ENCODE data around the gene BEGAIN. TPM values are rescaled to one million over a fixed set of nuclear protein-coding genes. Genes with fewer than 3 reads are reported as not detected.

BEGAIN gene
- polyA plus RNA-seq, 2 of the 4 experiments (the other 2 are of a cell fraction): 1.4 to 3.7 TPM

- H3K4me2 ChIP-seq: peak overlapping the region; percentile 98
- ChIA-PET POLR2A (no interaction called here), CTCF (no interaction called here)
- peaks cover 7% of the 10 kb centered on the region; the same call in 1 of the 3 replicates for H3K4me1 ChIP-seq
- TF ChIP-seq HOXA7 (CRISPR knock-in tag; IDR thresholded peaks at IDR 0.05): no peak
- TF ChIP-seq, protein P1, sequence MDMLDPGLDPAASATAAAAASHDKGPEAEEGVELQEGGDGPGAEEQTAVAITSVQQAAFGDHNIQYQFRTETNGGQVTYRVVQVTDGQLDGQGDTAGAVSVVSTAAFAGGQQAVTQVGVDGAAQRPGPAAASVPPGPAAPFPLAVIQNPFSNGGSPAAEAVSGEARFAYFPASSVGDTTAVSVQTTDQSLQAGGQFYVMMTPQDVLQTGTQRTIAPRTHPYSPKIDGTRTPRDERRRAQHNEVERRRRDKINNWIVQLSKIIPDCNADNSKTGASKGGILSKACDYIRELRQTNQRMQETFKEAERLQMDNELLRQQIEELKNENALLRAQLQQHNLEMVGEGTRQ (IDR thresholded peaks at IDR 0.05): no peak
- TF ChIP-seq HOXB13 (CRISPR knock-in tag; IDR thresholded peaks at IDR 0.05; ENCODE audit: low read depth): no peak
- TF ChIP-seq RFX5 (IDR thresholded peaks at IDR 0.05): no peak
- TF ChIP-seq TP53 (CRISPR knock-in tag; IDR thresholded peaks at IDR 0.05): no peak
- peak overlapping the region; percentile 56 for H3K4me3 ChIP-seq
- 44% methylated on average over 16 of the region's 70 CpGs for WGBS (ENCODE audit: missing lambda C conversion rate)
- ATAC-seq (peak; percentile 4 to 10; a peak in 2 of 6 replicates), FAIRE-seq (no peak), DNase-seq (ENCODE audit: low read depth in 1 of 2, low spot score in 1 of 2) (no peak)
- no peaks in the 10 kb centered on the region for H3K9me3 ChIP-seq
- peak overlapping the region; percentile 41 to 83; a peak in 4 of 6 replicates for H3K27ac ChIP-seq
Measured at GRCh38 chr14:100567009-100567876, 20.0 kb downstream of the BEGAIN start.

DNA sequence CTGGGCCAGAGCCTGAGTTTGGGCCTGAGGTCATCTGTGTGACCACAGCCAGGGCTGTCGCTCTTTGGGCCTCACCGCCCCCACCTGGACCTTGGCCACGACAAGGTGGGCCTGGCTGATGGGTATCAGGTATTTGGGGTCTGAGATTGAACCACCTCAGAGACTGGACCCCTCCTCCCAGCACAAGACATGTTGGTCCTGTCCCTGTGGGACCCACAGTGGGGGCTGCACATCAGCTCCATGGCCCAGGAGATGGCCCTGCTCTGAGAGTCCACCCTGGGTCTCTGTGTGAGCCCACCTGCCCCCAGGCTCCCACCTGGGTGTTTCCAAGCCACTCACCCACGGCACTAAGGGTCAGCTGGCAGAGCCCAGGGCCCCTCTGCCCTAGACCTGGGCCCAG is 20.6 kb downstream of the BEGAIN start:
- H3K4me3 ChIP-seq: no peak overlapping the region
- peaks cover 7% of the 10 kb centered on the region; the same call in 1 of the 3 replicates for H3K4me1 ChIP-seq
- H3K4me2 ChIP-seq: no peak overlapping the region; the same call in 2 of the 3 replicates
- TF ChIP-seq JUNB (IDR thresholded peaks at IDR 0.05): no peak
- no peak for TF ChIP-seq PHF8 (IDR thresholded peaks at IDR 0.05; ENCODE audit: borderline replicate concordance, low read depth)
- TF ChIP-seq, protein P2, sequence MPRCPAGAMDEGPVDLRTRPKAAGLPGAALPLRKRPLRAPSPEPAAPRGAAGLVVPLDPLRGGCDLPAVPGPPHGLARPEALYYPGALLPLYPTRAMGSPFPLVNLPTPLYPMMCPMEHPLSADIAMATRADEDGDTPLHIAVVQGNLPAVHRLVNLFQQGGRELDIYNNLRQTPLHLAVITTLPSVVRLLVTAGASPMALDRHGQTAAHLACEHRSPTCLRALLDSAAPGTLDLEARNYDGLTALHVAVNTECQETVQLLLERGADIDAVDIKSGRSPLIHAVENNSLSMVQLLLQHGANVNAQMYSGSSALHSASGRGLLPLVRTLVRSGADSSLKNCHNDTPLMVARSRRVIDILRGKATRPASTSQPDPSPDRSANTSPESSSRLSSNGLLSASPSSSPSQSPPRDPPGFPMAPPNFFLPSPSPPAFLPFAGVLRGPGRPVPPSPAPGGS (IDR thresholded peaks at IDR 0.05): no peak
- no peak for TF ChIP-seq ZFP36 (IDR thresholded peaks at IDR 0.05; ENCODE audit: borderline replicate concordance, partially characterized antibody)
- TF ChIP-seq, protein P3, sequence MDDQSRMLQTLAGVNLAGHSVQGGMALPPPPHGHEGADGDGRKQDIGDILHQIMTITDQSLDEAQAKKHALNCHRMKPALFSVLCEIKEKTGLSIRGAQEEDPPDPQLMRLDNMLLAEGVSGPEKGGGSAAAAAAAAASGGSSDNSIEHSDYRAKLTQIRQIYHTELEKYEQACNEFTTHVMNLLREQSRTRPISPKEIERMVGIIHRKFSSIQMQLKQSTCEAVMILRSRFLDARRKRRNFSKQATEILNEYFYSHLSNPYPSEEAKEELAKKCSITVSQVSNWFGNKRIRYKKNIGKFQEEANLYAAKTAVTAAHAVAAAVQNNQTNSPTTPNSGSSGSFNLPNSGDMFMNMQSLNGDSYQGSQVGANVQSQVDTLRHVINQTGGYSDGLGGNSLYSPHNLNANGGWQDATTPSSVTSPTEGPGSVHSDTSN (IDR thresholded peaks at IDR 0.05): no peak
- TF ChIP-seq RNF2 (IDR thresholded peaks at IDR 0.05; ENCODE audit: borderline replicate concordance, low read depth): no peak
- TF ChIP-seq SMC3 (IDR thresholded peaks at IDR 0.05): no peak
- TF ChIP-seq POLR2AphosphoS2 (conservative IDR thresholded peaks at IDR 0.05; ENCODE audit: low read length): no peak
- TF ChIP-seq MYC (IDR thresholded peaks at IDR 0.05; ENCODE audit: borderline replicate concordance, low read length): no peak
- TF ChIP-seq MAX (IDR thresholded peaks at IDR 0.05): no peak
- TF ChIP-seq FOXS1 (CRISPR knock-in tag; IDR thresholded peaks at IDR 0.05): no peak
- no peak for TF ChIP-seq FOSL2 (IDR thresholded peaks at IDR 0.05)
- TF ChIP-seq FOSL2 (CRISPR knock-in tag; IDR thresholded peaks at IDR 0.05): no peak
- TF ChIP-seq CEBPB (IDR thresholded peaks at IDR 0.05): no peak
- no peak for TF ChIP-seq REST (IDR thresholded peaks at IDR 0.05)
- TF ChIP-seq POLR2A (IDR thresholded peaks at IDR 0.05; ENCODE audit: low read length): no peak
- TF ChIP-seq, protein P4, sequence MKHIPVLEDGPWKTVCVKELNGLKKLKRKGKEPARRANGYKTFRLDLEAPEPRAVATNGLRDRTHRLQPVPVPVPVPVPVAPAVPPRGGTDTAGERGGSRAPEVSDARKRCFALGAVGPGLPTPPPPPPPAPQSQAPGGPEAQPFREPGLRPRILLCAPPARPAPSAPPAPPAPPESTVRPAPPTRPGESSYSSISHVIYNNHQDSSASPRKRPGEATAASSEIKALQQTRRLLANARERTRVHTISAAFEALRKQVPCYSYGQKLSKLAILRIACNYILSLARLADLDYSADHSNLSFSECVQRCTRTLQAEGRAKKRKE (CRISPR knock-in tag; IDR thresholded peaks at IDR 0.05; ENCODE audit: low read depth): no peak
- TF ChIP-seq ESRRA (IDR thresholded peaks at IDR 0.05; ENCODE audit: borderline replicate concordance, low read length): no peak
- TF ChIP-seq HES2 (IDR thresholded peaks at IDR 0.05): no peak
- no peak for TF ChIP-seq HOXA7 (CRISPR knock-in tag; IDR thresholded peaks at IDR 0.05)
- CTCF ChIA-PET: no interaction called here
- ATAC-seq: peak in 1 of 2 experiments; percentile 3; a peak in 2 of 6 replicates
- H3K27ac ChIP-seq: no peak overlapping the region
- WGBS (ENCODE audit: missing lambda C conversion rate): 81% methylated on average over 3 of the region's 4 CpGs
- POLR2A ChIA-PET: no interaction called here
- no peak for DNase-seq (ENCODE audit: low read depth in 1 of 2, low spot score in 1 of 2)
- FAIRE-seq: no peak
- H3K9me3 ChIP-seq: no peaks in the 10 kb centered on the region

Data from A549 (cell line).